Measurements from ENCODE around the gene SMIM44. TPM values are rescaled to one million over a fixed set of nuclear protein-coding genes. Genes with fewer than 3 reads are reported as not detected.

Gene SMIM44
- total RNA-seq, 1 donor from 2014 or later, result not detected

DNA sequence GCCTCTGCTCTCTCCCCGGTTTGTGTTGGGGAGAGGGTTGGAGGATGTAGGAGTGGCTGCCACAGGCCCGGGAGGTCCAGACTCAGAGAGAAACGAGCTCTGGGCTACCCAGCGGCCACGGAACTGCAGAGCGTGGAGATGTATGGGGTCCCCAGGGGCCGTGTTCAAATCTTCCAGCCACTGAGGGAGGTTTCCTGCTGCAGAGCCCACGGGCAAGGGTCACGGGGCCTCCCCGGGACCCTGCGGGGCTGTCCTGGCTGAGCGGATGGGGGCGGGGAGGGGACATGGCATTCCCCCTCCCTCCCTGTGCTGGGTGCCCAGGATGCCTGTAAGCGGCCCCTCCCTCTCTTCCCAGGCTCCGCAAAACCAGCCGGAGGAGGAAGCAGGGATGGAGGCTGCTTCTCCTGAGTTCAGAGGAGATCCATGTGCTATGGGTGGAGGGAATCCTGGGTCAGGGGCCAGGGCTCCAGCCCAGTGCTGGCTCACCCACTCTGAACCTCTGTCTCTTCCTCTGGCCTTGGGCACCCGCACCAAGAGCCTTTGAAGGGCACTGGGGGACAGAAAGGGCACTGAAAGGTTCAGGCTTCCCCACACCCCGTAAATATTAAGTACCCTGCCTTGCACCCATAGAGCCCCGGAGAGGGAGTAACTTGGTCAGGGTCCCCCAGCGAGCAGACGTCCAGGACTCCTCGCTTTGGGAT is 25.6 kb downstream of the SMIM44 start:
- peaks cover 33% of the 10 kb centered on the region for H3K27me3 Mint-ChIP-seq
- no peak for DNase-seq (ENCODE audit: low spot score, unreplicated experiment)
- no peak overlapping the region for H3K27ac Mint-ChIP-seq

DNA sequence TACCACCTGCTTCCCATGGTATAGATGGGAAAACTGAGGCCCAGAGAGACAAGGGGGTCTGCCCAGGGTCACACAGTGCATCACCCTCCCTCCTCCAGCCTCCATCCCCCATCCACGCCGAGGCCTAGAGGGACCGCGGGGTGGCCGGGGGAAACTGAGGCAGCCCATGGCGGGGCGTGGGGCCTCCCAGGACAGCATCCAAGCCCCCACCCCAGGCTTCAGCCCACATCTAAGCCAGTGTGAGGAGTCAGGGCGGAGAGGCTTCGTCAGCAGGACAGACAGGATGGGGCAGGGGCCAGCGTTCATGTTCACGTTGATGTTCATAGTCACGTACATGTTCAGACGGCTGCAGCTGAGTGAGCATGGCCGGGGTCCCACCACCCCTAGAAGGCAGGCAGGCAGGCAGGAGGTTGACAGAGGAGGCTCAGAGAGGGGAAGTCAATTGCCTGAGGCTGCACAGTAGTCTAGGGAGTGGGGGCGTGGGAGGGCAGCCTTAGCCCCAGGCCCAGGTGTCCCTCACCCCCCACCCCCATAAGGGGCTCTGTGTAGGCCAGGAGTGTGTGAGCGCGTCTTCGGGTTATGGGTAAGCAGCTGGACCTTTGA is 26.2 kb downstream of the SMIM44 start:
- TF ChIP-seq, protein P1, sequence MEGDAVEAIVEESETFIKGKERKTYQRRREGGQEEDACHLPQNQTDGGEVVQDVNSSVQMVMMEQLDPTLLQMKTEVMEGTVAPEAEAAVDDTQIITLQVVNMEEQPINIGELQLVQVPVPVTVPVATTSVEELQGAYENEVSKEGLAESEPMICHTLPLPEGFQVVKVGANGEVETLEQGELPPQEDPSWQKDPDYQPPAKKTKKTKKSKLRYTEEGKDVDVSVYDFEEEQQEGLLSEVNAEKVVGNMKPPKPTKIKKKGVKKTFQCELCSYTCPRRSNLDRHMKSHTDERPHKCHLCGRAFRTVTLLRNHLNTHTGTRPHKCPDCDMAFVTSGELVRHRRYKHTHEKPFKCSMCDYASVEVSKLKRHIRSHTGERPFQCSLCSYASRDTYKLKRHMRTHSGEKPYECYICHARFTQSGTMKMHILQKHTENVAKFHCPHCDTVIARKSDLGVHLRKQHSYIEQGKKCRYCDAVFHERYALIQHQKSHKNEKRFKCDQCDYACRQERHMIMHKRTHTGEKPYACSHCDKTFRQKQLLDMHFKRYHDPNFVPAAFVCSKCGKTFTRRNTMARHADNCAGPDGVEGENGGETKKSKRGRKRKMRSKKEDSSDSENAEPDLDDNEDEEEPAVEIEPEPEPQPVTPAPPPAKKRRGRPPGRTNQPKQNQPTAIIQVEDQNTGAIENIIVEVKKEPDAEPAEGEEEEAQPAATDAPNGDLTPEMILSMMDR (IDR thresholded peaks at IDR 0.05; ENCODE audit: unreplicated experiment), result no peak
- Mint-ChIP-seq H3K4me3 (ENCODE audit: low read depth) (no peak overlapping the region), H3K4me1 (ENCODE audit: low read depth) (no peaks in the 10 kb centered on the region), H3K27ac (no peak overlapping the region), H3K27me3 (peaks cover 29% of the 10 kb centered on the region), H3K36me3 (ENCODE audit: insufficient read depth) (peaks cover 2% of the 10 kb centered on the region), H3K9me3 (ENCODE audit: low read depth) (no peaks in the 10 kb centered on the region)
- DNase-seq (ENCODE audit: low spot score, unreplicated experiment), result no peak

More for the DNA sequence above, 25.6 kb downstream of the SMIM44 start:
- TF ChIP-seq, protein P1 (IDR thresholded peaks at IDR 0.05; ENCODE audit: unreplicated experiment), result no peak
- no peaks in the 10 kb centered on the region for H3K9me3 Mint-ChIP-seq (ENCODE audit: low read depth)
- no peak overlapping the region for H3K4me3 Mint-ChIP-seq (ENCODE audit: low read depth)
- peaks cover under 1% of the 10 kb centered on the region for H3K4me1 Mint-ChIP-seq (ENCODE audit: low read depth)
- peaks cover 1% of the 10 kb centered on the region for H3K36me3 Mint-ChIP-seq (ENCODE audit: insufficient read depth)

DNA sequence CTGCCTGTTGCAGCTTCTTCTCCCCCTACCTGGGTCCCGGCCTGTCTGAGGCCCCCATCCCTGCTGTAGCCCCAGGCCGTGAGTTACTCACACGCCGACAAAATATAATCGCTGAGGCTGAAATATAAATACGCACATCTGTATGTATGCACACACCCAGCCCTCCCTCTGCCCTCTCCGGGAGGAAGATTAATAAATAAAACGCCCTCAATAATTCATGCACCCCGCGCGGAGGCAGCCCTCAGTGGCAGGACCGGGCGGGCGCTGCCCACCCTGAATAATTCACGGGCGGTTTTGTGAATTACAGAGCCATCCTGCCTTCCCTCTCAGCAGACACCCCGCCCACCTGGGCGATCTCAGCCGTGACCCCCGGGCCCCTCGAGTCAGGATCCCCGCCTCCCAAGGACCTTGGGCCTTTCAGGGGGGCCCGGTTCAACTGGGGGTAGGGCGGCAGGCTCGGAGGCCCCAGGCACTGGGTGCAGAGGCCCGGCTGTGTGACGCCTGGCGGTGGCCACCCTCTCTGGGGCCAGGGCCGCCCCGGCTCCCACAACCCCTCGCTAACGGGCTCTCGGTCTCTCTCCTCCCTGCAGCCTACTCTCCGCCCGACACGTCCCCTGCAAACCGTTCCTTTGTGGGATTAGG is 27.2 kb downstream of the SMIM44 start:
- TF ChIP-seq, protein P1 (IDR thresholded peaks at IDR 0.05; ENCODE audit: unreplicated experiment), result no peak
- H3K4me3 Mint-ChIP-seq (ENCODE audit: low read depth), result no peak overlapping the region

GRCh38 chr19:3455393-3455955 is 27.8 kb downstream of the SMIM44 start:
- no peak overlapping the region for H3K27ac Mint-ChIP-seq
- TF ChIP-seq, protein P1 (IDR thresholded peaks at IDR 0.05; ENCODE audit: unreplicated experiment), result no peak
- H3K36me3 Mint-ChIP-seq (ENCODE audit: insufficient read depth), result peaks cover 3% of the 10 kb centered on the region
- H3K4me1 Mint-ChIP-seq (ENCODE audit: low read depth), result no peaks in the 10 kb centered on the region
- H3K27me3 Mint-ChIP-seq, result peaks cover 29% of the 10 kb centered on the region
- no peak overlapping the region for H3K4me3 Mint-ChIP-seq (ENCODE audit: low read depth)
- no peak for DNase-seq (ENCODE audit: low spot score, unreplicated experiment)
- H3K9me3 Mint-ChIP-seq (ENCODE audit: low read depth), result no peaks in the 10 kb centered on the region

More for the DNA sequence above, 27.2 kb downstream of the SMIM44 start:
- Mint-ChIP-seq H3K27me3 (peaks cover 29% of the 10 kb centered on the region), H3K27ac (no peak overlapping the region), H3K36me3 (ENCODE audit: insufficient read depth) (peaks cover 2% of the 10 kb centered on the region), H3K4me1 (ENCODE audit: low read depth) (no peaks in the 10 kb centered on the region), H3K9me3 (ENCODE audit: low read depth) (no peaks in the 10 kb centered on the region)
- no peak for DNase-seq (ENCODE audit: low spot score, unreplicated experiment)

DNA sequence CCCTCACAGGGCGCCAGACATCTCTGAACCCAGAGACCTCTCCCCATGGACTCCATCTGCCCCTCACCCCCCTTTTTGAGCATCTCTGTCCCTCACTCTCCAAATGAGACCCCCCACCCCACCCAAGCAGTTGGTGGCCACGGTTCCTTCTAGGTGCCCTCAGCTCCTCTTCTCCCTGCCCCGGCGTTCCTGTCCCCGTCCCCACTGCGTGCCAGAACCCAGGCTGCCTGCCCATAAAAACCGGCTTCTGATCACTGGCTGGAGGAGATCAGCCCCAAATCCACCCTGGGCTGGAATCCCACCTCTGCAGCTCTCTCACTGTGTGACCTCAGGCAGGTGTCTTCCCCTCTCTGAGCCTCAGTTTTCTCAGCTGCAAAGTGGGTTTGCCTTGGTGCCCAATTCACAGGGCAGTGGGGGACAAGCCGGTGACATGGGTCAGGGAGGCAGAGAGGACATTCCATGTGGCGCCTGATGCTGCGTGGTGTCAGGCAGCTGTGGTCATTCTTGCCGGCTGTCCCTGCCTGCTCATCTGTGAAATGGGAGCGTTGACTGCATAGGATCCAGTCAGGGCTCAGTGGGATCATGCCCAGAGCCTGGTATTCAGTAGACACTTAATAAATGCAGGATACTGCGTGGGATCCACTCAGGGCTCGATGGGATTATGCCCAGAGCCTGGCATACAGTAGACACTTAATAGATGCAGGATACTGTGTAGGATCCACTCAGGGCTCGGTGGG is 28.4 kb downstream of the SMIM44 start:
- H3K4me3 Mint-ChIP-seq (ENCODE audit: low read depth), result no peak overlapping the region
- TF ChIP-seq, protein P1 (IDR thresholded peaks at IDR 0.05; ENCODE audit: unreplicated experiment), result no peak
- DNase-seq (ENCODE audit: low spot score, unreplicated experiment), result no peak
- H3K27ac Mint-ChIP-seq, result no peak overlapping the region
- H3K27me3 Mint-ChIP-seq, result peaks cover 25% of the 10 kb centered on the region
- peaks cover 3% of the 10 kb centered on the region for H3K36me3 Mint-ChIP-seq (ENCODE audit: insufficient read depth)
- H3K9me3 Mint-ChIP-seq (ENCODE audit: low read depth), result no peaks in the 10 kb centered on the region
- no peaks in the 10 kb centered on the region for H3K4me1 Mint-ChIP-seq (ENCODE audit: low read depth)

Data from progenitor cell of endocrine pancreas (in vitro differentiated cells).